Liver (tissue), 3 donors: Measurements from ENCODE around the gene SPTLC2.

Source experiments
- HNF4A ChIP-seq, 2 donors: conservative IDR thresholded peaks; 2 replicates each; pipeline ENCODE4 v1.6.1; 2016; ENCODE audit warnings: antibody characterized with exemption in 2 of 2, mild to moderate bottlenecking in 2 of 2
- RAD21 ChIP-seq, 2 donors: IDR thresholded peaks; 2 replicates each; pipeline ENCODE4 v1.6.1; 2016; ENCODE audit warnings: antibody characterized with exemption in 2 of 2, mild to moderate bottlenecking in 2 of 2
- RXRA ChIP-seq, 2 donors: IDR thresholded peaks; 2 replicates each; pipeline ENCODE4 v1.6.1; 2017 to 2018; ENCODE audit warnings: antibody characterized with exemption in 2 of 2, mild to moderate bottlenecking in 1 of 2
- TAF1 ChIP-seq: conservative IDR thresholded peaks from 2 replicates; pipeline ENCODE4 v1.6.1; 2016; ENCODE audit warnings: antibody characterized with exemption, mild to moderate bottlenecking
- YY1 ChIP-seq: IDR thresholded peaks from 2 replicates; pipeline ENCODE4 v1.6.1; 2016; ENCODE audit warnings: antibody characterized with exemption, mild to moderate bottlenecking
- TF ChIP-seq, protein P1 (sequence below): fragments of 150-350 bp; IDR thresholded peaks from 2 replicates; pipeline ENCODE4 v1.5.1; 2017; ENCODE audit warnings: improper control_type of control experiment, low read depth, low read length; ENCODE audit not compliant: missing input control
- donor health status: healthy.
- donor health status: healthy.

DNA sequence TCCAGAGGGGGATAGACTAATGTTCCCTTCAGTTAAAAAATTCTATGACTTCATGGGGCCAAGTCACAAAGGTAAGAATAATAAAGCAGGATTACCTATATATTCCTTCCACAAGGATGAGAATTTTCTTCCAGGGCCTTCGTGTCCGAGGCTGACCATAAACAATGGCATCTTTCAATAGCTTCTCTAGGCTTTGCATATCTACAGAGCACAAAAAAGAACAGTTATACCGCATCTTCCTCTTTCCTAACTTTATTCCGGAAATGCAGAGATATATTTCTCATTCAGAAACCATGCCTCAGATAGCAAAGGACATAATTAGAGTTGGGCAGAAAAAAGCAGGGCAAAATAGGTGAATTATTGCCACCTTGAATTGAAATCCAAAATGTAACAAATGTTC, 59.5 kb downstream of the SPTLC2 start:
- TF ChIP-seq RAD21 (IDR thresholded peaks at IDR 0.05) (no peak), HNF4A (conservative IDR thresholded peaks at IDR 0.05) (no peak), RXRA (IDR thresholded peaks at IDR 0.05) (no peak), YY1 (no peak), TAF1 (no peak)
- TF ChIP-seq, protein P1, sequence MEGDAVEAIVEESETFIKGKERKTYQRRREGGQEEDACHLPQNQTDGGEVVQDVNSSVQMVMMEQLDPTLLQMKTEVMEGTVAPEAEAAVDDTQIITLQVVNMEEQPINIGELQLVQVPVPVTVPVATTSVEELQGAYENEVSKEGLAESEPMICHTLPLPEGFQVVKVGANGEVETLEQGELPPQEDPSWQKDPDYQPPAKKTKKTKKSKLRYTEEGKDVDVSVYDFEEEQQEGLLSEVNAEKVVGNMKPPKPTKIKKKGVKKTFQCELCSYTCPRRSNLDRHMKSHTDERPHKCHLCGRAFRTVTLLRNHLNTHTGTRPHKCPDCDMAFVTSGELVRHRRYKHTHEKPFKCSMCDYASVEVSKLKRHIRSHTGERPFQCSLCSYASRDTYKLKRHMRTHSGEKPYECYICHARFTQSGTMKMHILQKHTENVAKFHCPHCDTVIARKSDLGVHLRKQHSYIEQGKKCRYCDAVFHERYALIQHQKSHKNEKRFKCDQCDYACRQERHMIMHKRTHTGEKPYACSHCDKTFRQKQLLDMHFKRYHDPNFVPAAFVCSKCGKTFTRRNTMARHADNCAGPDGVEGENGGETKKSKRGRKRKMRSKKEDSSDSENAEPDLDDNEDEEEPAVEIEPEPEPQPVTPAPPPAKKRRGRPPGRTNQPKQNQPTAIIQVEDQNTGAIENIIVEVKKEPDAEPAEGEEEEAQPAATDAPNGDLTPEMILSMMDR, result no peak
